HEK293 (cell line): ENCODE data around the gene CSNK1A1.

Experiments used
- CTCF ChIP-seq: fragments of 450-650 bp; formaldehyde crosslinking; IDR thresholded peaks from 2 replicates; pipeline ENCODE4 v1.5.1; 2016; ENCODE audit warnings: missing biosample characterization, missing genetic modification characterization
- ELK4 ChIP-seq: IDR thresholded peaks from 2 replicates; pipeline ENCODE4 v1.6.1; 2011; ENCODE audit warnings: mild to moderate bottlenecking, low read depth, low read length, borderline replicate concordance
- GFI1B ChIP-seq: fragments of 450-650 bp; formaldehyde crosslinking; IDR thresholded peaks from 2 replicates; pipeline ENCODE4 v1.5.1; 2016; ENCODE audit warnings: missing biosample characterization, missing genetic modification characterization
- KLF10 ChIP-seq: fragments of 450-650 bp; IDR thresholded peaks from 2 replicates; pipeline ENCODE4 v1.5.1; 2018; ENCODE audit warnings: missing biosample characterization, mild to moderate bottlenecking, missing genetic modification characterization
- KLF7 ChIP-seq: fragments of 450-650 bp; formaldehyde crosslinking; IDR thresholded peaks from 2 replicates; pipeline ENCODE4 v1.5.1; 2016; ENCODE audit warnings: missing biosample characterization, missing genetic modification characterization, borderline replicate concordance
- OSR2 ChIP-seq: fragments of 450-650 bp; formaldehyde crosslinking; IDR thresholded peaks from 2 replicates; pipeline ENCODE4 v1.5.1; 2016; ENCODE audit warnings: missing biosample characterization, missing genetic modification characterization
- PRDM10 ChIP-seq: fragments of 450-650 bp; formaldehyde crosslinking; IDR thresholded peaks from 2 replicates; pipeline ENCODE4 v1.5.1; 2016; ENCODE audit warnings: missing biosample characterization, missing genetic modification characterization
- REPIN1 ChIP-seq: fragments of 450-650 bp; formaldehyde crosslinking; IDR thresholded peaks from 2 replicates; pipeline ENCODE4 v1.5.1; 2017; ENCODE audit warnings: missing biosample characterization, missing genetic modification characterization, low read depth
- SETDB1 ChIP-seq: IDR thresholded peaks from one replicate; pipeline ENCODE4 v1.6.1; 2017; ENCODE audit warnings: mild to moderate bottlenecking, low read length, moderate library complexity, mixed read lengths; ENCODE audit not compliant: insufficient read length
- SP3 ChIP-seq: fragments of 450-650 bp; formaldehyde crosslinking; IDR thresholded peaks from 2 replicates; pipeline ENCODE4 v1.5.1; 2016; ENCODE audit warnings: missing biosample characterization, missing genetic modification characterization
- TRIM28 ChIP-seq: IDR thresholded peaks from 2 replicates; pipeline ENCODE4 v1.6.1; 2011; ENCODE audit warnings: low read length, control low read depth, borderline replicate concordance
- YY2 ChIP-seq: fragments of 450-650 bp; formaldehyde crosslinking; IDR thresholded peaks from 2 replicates; pipeline ENCODE4 v1.5.1; 2016; ENCODE audit warnings: missing biosample characterization, missing genetic modification characterization
- ZBTB26 ChIP-seq: fragments of 450-650 bp; formaldehyde crosslinking; optimal IDR thresholded peaks from 2 replicates; pipeline ENCODE3; 2016; ENCODE audit warnings: missing biosample characterization, mild to moderate bottlenecking, missing genetic modification characterization
- ZBTB8A ChIP-seq: fragments of 450-650 bp; formaldehyde crosslinking; IDR thresholded peaks from 2 replicates; pipeline ENCODE4 v1.5.1; 2016; ENCODE audit warnings: missing biosample characterization, missing genetic modification characterization
- ZFP3 ChIP-seq: fragments of 450-650 bp; formaldehyde crosslinking; IDR thresholded peaks from 2 replicates; pipeline ENCODE4 v1.5.1; 2016; ENCODE audit warnings: low read depth, missing biosample characterization, missing genetic modification characterization
- ZFP41 ChIP-seq: fragments of 450-650 bp; formaldehyde crosslinking; IDR thresholded peaks from 2 replicates; pipeline ENCODE4 v1.5.1; 2016; ENCODE audit warnings: missing biosample characterization, missing genetic modification characterization, borderline replicate concordance
- ZNF112 ChIP-seq: fragments of 450-650 bp; formaldehyde crosslinking; IDR thresholded peaks from 2 replicates; pipeline ENCODE4 v1.5.0; 2017; ENCODE audit warnings: missing biosample characterization, missing genetic modification characterization
- ZNF184 ChIP-seq: fragments of 450-650 bp; IDR thresholded peaks from 2 replicates; pipeline ENCODE4 v1.5.1; 2018; ENCODE audit warnings: missing biosample characterization, mild to moderate bottlenecking, missing genetic modification characterization
- ZNF214 ChIP-seq: fragments of 450-650 bp; formaldehyde crosslinking; IDR thresholded peaks from 2 replicates; pipeline ENCODE4 v1.5.1; 2017; ENCODE audit warnings: missing biosample characterization, mild to moderate bottlenecking, missing genetic modification characterization, borderline replicate concordance
- ZNF248 ChIP-seq: fragments of 450-650 bp; formaldehyde crosslinking; IDR thresholded peaks from 2 replicates; pipeline ENCODE4 v1.5.1; 2017; ENCODE audit warnings: missing biosample characterization, missing genetic modification characterization
- ZNF391 ChIP-seq: fragments of 450-650 bp; formaldehyde crosslinking; IDR thresholded peaks from 2 replicates; pipeline ENCODE4 v1.5.1; 2016; ENCODE audit warnings: low read depth, missing biosample characterization, missing genetic modification characterization, borderline replicate concordance
- ZNF48 ChIP-seq: fragments of 450-650 bp; formaldehyde crosslinking; IDR thresholded peaks from 2 replicates; pipeline ENCODE4 v1.5.1; 2016; ENCODE audit warnings: missing biosample characterization, missing genetic modification characterization
- ZNF513 ChIP-seq: fragments of 450-650 bp; IDR thresholded peaks from 2 replicates; pipeline ENCODE4 v1.5.1; 2018; ENCODE audit warnings: missing biosample characterization, missing genetic modification characterization
- ZNF544 ChIP-seq: fragments of 450-650 bp; formaldehyde crosslinking; IDR thresholded peaks from 2 replicates; pipeline ENCODE4 v1.5.0; 2017; ENCODE audit warnings: missing biosample characterization, missing genetic modification characterization
- ZNF580 ChIP-seq: fragments of 450-650 bp; formaldehyde crosslinking; IDR thresholded peaks from 2 replicates; pipeline ENCODE4 v1.5.1; 2016; ENCODE audit warnings: missing biosample characterization, missing genetic modification characterization
- ZNF596 ChIP-seq: fragments of 450-650 bp; IDR thresholded peaks from 2 replicates; pipeline ENCODE4 v1.5.0; 2018; ENCODE audit warnings: missing biosample characterization, mild to moderate bottlenecking, missing genetic modification characterization, moderate library complexity
- ZNF677 ChIP-seq: fragments of 450-650 bp; IDR thresholded peaks from 2 replicates; pipeline ENCODE4 v1.5.0; 2018; ENCODE audit warnings: missing biosample characterization, mild to moderate bottlenecking, missing genetic modification characterization, moderate library complexity
- ZNF707 ChIP-seq: fragments of 450-650 bp; formaldehyde crosslinking; IDR thresholded peaks from 2 replicates; pipeline ENCODE4 v1.5.1; 2016; ENCODE audit warnings: missing biosample characterization, missing genetic modification characterization
- ZNF785 ChIP-seq: fragments of 450-650 bp; formaldehyde crosslinking; IDR thresholded peaks from 2 replicates; pipeline ENCODE4 v1.5.1; 2016; ENCODE audit warnings: missing biosample characterization, missing genetic modification characterization
- ZSCAN30 ChIP-seq: fragments of 450-650 bp; IDR thresholded peaks from 2 replicates; pipeline ENCODE4 v1.5.1; 2018; ENCODE audit warnings: missing biosample characterization, mild to moderate bottlenecking, missing genetic modification characterization, moderate library complexity
- ZXDB ChIP-seq: fragments of 450-650 bp; formaldehyde crosslinking; IDR thresholded peaks from 2 replicates; pipeline ENCODE4 v1.5.1; 2016; ENCODE audit warnings: missing biosample characterization, missing genetic modification characterization

Gene CSNK1A1

GRCh38 chr5:149581192-149581861 lies 30.1 kb upstream of the CSNK1A1 start, which contains the start of gene ARHGEF37 (continued):
- TF ChIP-seq ZNF513 (tag by site-specific recombination) (no peak), ZNF677 (tag by site-specific recombination) (peak; percentile 57; the same call in 1 of the 2 replicates), ZNF214 (tag by site-specific recombination) (no peak), SETDB1 (no peak), KLF7 (tag by site-specific recombination) (no peak), ZNF596 (0 out of 2 replicates have a peak, but pooled peaks have one; percentile 53), ZNF112 (tag by site-specific recombination) (no peak), ZSCAN30 (tag by site-specific recombination) (peak; percentile 35), ZNF785 (tag by site-specific recombination) (no peak), ZBTB26 (tag by site-specific recombination) (peak; percentile 88), ZNF580 (no peak), ZFP41 (no peak), ZBTB8A (tag by site-specific recombination) (peak; percentile 86), OSR2 (peak; percentile 53), ZNF248 (tag by site-specific recombination) (no peak), REPIN1 (tag by site-specific recombination) (no peak), GFI1B (tag by site-specific recombination) (no peak), ZNF707 (tag by site-specific recombination) (no peak), ZNF48 (tag by site-specific recombination) (no peak), ZNF544 (tag by site-specific recombination) (no peak), ZNF391 (tag by site-specific recombination) (no peak), CTCF (tag by site-specific recombination) (no peak), YY2 (tag by site-specific recombination) (no peak), ZNF184 (0 out of 2 replicates have a peak, but pooled peaks have one; percentile 41), ELK4 (no peak), TRIM28 (0 out of 2 replicates have a peak, but pooled peaks have one; percentile 1), PRDM10 (peak; percentile 41; the same call in 1 of the 2 replicates), ZXDB (no peak), SP3 (tag by site-specific recombination) (peak; percentile 17; the same call in 1 of the 2 replicates), KLF10 (no peak; the same call in 1 of the 2 replicates), ZFP3 (tag by site-specific recombination) (no peak)
